ENCODE results near the gene FAM156A. TPM values are rescaled to one million over a fixed set of nuclear protein-coding genes. Genes with fewer than 3 reads are reported as not detected.

Gene FAM156A
- total RNA-seq, 6 donors from 2014 or later: 12.0 to 60.8 (median 17.6) TPM

GRCh38 chrX:53001958-53002357 is 43.6 kb upstream of the FAM156A start:
- H3K9me3 ChIP-seq: no peaks in the 10 kb centered on the region
- ATAC-seq (ENCODE audit: low FRiP score in 2 of 2) (no peak), DNase-seq (no peak)
- peaks cover 0 to 4% (median 0%) of the 10 kb centered on the region in 4 donors for H3K4me1 ChIP-seq
- no peak overlapping the region for H3K27ac ChIP-seq
- no peak overlapping the region for H3K4me3 ChIP-seq
- TF ChIP-seq EP300 (IDR thresholded peaks at IDR 0.05) (no peak), POLR2A (IDR thresholded peaks at IDR 0.05) (no peak), POLR2AphosphoS5 (IDR thresholded peaks at IDR 0.05) (no peak)
- TF ChIP-seq, protein P1, sequence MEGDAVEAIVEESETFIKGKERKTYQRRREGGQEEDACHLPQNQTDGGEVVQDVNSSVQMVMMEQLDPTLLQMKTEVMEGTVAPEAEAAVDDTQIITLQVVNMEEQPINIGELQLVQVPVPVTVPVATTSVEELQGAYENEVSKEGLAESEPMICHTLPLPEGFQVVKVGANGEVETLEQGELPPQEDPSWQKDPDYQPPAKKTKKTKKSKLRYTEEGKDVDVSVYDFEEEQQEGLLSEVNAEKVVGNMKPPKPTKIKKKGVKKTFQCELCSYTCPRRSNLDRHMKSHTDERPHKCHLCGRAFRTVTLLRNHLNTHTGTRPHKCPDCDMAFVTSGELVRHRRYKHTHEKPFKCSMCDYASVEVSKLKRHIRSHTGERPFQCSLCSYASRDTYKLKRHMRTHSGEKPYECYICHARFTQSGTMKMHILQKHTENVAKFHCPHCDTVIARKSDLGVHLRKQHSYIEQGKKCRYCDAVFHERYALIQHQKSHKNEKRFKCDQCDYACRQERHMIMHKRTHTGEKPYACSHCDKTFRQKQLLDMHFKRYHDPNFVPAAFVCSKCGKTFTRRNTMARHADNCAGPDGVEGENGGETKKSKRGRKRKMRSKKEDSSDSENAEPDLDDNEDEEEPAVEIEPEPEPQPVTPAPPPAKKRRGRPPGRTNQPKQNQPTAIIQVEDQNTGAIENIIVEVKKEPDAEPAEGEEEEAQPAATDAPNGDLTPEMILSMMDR (IDR thresholded peaks at IDR 0.05): no peak
- WGBS, 2 donors: 80 to 100% methylated on average over 2 of the region's 2 CpGs
- no peaks in the 10 kb centered on the region for H3K36me3 ChIP-seq
- no peaks in the 10 kb centered on the region for H3K27me3 ChIP-seq

- no peak for ATAC-seq (ENCODE audit: low FRiP score in 2 of 2)
- Histone ChIP-seq H3K27ac (no peak overlapping the region), H3K9me3 (no peaks in the 10 kb centered on the region), H3K4me1 (peaks cover 0 to 9% (median 4%) of the 10 kb centered on the region in 4 donors), H3K36me3 (no peaks in the 10 kb centered on the region), H3K27me3 (no peaks in the 10 kb centered on the region), H3K4me3 (no peak overlapping the region)
- 60 to 82% methylated on average over 2 to 36 of the region's 36 CpGs for WGBS, 2 donors
- peak in 1 of 2 donors; percentile 59 for DNase-seq
- TF ChIP-seq POLR2AphosphoS5 (IDR thresholded peaks at IDR 0.05): no peak
- TF ChIP-seq EP300 (IDR thresholded peaks at IDR 0.05): no peak
- no peak for TF ChIP-seq POLR2A (IDR thresholded peaks at IDR 0.05)
- TF ChIP-seq, protein P1 (IDR thresholded peaks at IDR 0.05): no peak
Observed at GRCh38 chrX:53000447-53001135, 42.3 kb upstream of the FAM156A start.

- peak overlapping the region; percentile 78 to 92 (median 84) for H3K27ac ChIP-seq
- no peaks in the 10 kb centered on the region for H3K36me3 ChIP-seq
Observed at GRCh38 chrX:52995987-52996331, 37.6 kb upstream of the FAM156A start.

DNA sequence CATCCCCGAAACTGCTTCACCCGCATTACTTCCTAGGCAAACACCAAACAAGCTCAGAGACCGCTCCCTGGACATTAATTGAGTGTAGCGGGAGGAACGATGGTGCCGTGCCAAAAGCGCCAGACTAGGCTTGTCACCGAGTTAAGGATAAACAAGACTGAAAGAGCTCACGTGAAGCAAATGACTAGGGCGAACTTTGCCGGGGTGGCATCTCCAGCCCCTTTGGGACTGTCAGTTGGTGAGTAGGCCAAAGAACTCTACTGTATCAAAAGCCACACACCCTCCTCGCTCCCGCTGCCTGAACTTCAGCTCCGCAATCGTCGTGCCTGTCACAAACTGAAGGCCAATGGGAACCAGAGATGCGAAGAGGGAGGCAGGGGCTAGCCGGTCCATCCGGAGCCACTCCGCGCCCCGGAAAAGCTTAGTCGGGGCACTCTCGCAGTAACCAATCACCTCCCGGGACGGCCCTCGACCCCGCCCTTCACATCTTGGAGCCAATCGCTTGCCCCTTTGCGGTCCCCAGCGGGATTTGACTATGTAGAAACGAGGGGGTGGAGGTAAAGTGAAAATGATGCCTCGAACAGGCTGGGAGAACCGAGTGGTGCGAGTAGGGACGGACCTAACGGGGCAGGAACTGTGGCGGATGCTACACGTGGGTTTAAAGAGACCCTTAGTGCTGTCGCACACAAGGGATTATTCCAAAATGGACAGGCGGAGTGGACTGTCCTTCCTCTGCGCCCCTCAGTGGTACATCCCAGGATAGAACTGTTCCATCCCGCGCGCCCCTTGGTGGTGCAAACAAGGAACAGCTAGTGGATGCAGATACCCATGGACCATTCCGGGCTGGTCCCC is 37.0 kb upstream of the FAM156A start:
- Histone ChIP-seq H3K9me3 (no peaks in the 10 kb centered on the region), H3K27ac (peak overlapping the region; percentile 78 to 92 (median 84)), H3K4me1 (peaks cover 4 to 10% (median 6%) of the 10 kb centered on the region in 4 donors), H3K4me3 (peak overlapping the region; percentile 24 to 63 (median 52)), H3K36me3 (no peaks in the 10 kb centered on the region), H3K27me3 (no peaks in the 10 kb centered on the region)
- WGBS, 2 donors: 0 to 35% methylated on average over 12 to 46 of the region's 46 CpGs
- TF ChIP-seq POLR2A (IDR thresholded peaks at IDR 0.05) (no peak), POLR2AphosphoS5 (IDR thresholded peaks at IDR 0.05) (peak; percentile 37 to 67)
- TF ChIP-seq, protein P1 (IDR thresholded peaks at IDR 0.05): peak; percentile 45 to 92 (median 84)
- ATAC-seq (ENCODE audit: low FRiP score in 2 of 2) (peak; percentile 95 to 100), DNase-seq (peak; percentile 92)

More at GRCh38 chrX:52995987-52996331, 37.6 kb upstream of the FAM156A start:
- H3K9me3 ChIP-seq: no peaks in the 10 kb centered on the region
- TF ChIP-seq POLR2AphosphoS5 (IDR thresholded peaks at IDR 0.05) (no peak), EP300 (IDR thresholded peaks at IDR 0.05) (no peak), POLR2A (IDR thresholded peaks at IDR 0.05) (no peak)
- TF ChIP-seq, protein P1 (IDR thresholded peaks at IDR 0.05): no peak
- no peaks in the 10 kb centered on the region for H3K27me3 ChIP-seq
- 6 to 53% methylated on average over 3 to 4 of the region's 4 CpGs for WGBS, 2 donors
- H3K4me1 ChIP-seq: peaks cover 4 to 10% (median 8%) of the 10 kb centered on the region in 4 donors
- DNase-seq (no peak), ATAC-seq (ENCODE audit: low FRiP score in 2 of 2) (no peak)
- peak overlapping the region in 3 of 4 donors; percentile 48 to 63 (median 55) for H3K4me3 ChIP-seq
